Measurements from ENCODE around the gene PLXNA3. TPM values are rescaled to one million over a fixed set of nuclear protein-coding genes. Genes with fewer than 3 reads are reported as not detected.
A peak's percentile ranks its signal among the peaks of the same experiment; 100 is the strongest.

Gene PLXNA3
- total RNA-seq, 1 donor: 26.8 TPM

DNA sequence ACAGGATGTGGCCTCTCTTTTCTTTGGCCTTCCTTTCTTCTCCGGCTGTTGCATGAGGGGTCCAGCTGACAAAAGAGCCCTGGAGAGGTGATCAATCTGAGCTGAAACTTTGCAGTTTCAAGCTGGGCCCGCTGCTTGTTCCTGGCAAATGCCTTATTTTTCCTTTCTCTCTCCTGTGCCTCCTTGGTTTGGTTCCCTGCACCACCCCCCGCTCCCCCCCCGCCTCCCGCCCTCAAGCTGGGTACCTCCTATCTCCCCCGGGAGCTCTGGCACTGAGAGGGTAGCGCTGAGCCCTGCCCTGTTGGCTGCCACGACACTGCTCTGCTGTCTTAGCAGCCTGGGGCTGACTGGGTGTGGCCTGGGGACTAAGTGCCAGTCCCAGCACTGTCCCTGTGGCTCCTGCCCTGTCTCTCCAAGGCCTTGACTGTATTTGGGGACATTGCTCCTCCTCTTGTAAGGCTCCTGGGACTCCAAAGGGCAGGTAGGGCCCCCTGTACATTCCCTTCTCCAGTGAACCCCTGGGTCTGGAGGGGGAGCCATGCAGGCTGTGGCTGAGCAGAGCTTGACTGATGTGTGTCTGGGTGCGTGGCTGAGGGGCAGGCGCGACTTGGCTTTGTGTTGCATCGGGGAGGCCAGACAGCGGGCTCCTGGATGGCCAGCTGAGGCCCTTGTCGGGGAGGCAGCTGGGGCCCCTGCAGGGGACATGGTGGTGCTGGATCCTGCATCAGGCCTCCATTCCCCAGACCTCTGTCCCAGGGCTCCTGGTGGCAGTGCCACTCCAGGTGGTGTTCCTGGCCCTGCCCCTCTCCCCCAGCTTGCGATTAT, 1.1 kb downstream of the PLXNA3 start:
- peak overlapping the region; percentile 75 for H3K4me3 ChIP-seq (ENCODE audit: low read depth, low read length)
- no peak for DNase-seq (ENCODE audit: low read depth)
- TF ChIP-seq, protein P1, sequence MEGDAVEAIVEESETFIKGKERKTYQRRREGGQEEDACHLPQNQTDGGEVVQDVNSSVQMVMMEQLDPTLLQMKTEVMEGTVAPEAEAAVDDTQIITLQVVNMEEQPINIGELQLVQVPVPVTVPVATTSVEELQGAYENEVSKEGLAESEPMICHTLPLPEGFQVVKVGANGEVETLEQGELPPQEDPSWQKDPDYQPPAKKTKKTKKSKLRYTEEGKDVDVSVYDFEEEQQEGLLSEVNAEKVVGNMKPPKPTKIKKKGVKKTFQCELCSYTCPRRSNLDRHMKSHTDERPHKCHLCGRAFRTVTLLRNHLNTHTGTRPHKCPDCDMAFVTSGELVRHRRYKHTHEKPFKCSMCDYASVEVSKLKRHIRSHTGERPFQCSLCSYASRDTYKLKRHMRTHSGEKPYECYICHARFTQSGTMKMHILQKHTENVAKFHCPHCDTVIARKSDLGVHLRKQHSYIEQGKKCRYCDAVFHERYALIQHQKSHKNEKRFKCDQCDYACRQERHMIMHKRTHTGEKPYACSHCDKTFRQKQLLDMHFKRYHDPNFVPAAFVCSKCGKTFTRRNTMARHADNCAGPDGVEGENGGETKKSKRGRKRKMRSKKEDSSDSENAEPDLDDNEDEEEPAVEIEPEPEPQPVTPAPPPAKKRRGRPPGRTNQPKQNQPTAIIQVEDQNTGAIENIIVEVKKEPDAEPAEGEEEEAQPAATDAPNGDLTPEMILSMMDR (IDR thresholded peaks at IDR 0.05; ENCODE audit: insufficient read depth, low read depth, low read length): no peak

- no peak for DNase-seq (ENCODE audit: low read depth)
- H3K4me3 ChIP-seq (ENCODE audit: low read depth, low read length): peak overlapping the region; percentile 75
- TF ChIP-seq, protein P1 (IDR thresholded peaks at IDR 0.05; ENCODE audit: insufficient read depth, low read depth, low read length): no peak
Observed at GRCh38 chrX:154459832-154460231, 1.8 kb downstream of the PLXNA3 start.

DNA sequence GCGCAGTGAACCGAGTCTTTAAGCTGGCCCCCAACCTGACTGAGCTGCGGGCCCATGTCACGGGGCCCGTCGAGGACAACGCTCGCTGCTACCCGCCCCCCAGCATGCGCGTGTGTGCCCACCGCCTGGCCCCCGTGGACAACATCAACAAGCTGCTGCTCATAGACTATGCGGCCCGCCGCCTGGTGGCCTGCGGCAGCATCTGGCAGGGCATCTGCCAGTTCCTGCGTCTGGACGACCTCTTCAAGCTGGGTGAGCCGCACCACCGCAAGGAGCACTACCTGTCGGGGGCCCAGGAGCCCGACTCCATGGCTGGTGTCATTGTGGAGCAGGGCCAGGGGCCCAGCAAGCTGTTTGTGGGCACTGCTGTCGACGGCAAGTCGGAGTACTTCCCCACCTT, 2.2 kb downstream of the PLXNA3 start:
- no peak for DNase-seq (ENCODE audit: low read depth)
- H3K4me3 ChIP-seq (ENCODE audit: low read depth, low read length): peak overlapping the region; percentile 75
- TF ChIP-seq, protein P1 (IDR thresholded peaks at IDR 0.05; ENCODE audit: insufficient read depth, low read depth, low read length): peak; percentile 28

DNA sequence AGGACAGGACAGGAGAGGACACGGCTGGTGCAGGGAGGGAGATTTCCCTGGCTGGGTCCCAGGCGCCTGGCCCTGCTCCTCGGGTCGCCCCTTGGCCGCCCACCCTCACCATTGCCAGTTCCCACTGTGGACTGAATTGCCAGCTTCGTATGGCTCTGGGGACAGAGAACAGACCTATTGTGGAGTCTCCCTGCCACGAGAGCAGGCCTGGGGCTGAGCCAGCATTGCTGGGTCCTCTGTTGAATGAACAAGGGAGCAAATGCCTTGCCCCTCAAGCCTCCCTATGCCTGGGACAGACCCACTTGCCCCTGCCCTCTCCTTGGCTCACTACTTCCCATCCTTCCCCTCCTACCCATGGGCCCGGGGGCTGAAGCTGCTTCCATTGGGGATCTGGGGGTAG, 4.3 kb downstream of the PLXNA3 start:
- TF ChIP-seq, protein P1 (IDR thresholded peaks at IDR 0.05; ENCODE audit: insufficient read depth, low read depth, low read length): no peak

DNA sequence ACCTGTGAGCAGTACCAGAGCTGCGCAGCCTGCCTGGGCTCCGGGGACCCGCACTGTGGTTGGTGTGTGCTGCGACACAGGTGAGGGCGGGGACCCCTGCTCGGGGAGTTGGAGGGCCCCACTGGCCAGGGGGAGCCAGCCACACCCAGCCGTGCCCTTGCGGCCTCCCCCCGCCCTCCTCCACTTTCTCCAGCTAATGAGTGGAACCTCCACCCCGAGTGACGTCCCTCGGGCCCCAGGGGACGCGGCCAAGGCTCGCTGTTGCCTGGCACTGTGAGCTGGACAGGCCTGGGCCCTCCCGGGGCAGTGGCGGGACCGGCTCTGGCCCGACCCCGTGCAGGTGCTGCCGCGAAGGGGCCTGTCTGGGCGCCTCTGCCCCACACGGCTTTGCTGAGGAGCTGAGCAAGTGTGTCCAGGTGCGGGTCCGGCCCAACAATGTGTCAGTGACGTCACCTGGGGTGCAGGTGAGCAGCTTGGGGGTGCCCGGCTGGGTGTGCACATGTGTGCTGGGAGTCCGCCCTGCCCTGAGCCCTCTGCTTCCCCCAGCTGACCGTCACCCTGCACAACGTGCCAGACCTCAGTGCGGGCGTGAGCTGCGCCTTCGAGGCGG, 5.6 kb downstream of the PLXNA3 start:
- TF ChIP-seq, protein P1 (IDR thresholded peaks at IDR 0.05; ENCODE audit: insufficient read depth, low read depth, low read length): no peak
- no peak overlapping the region for H3K4me3 ChIP-seq (ENCODE audit: low read depth, low read length)
- no peak for DNase-seq (ENCODE audit: low read depth)

More for the DNA sequence above, 4.3 kb downstream of the PLXNA3 start:
- no peak for DNase-seq (ENCODE audit: low read depth)
- no peak overlapping the region for H3K4me3 ChIP-seq (ENCODE audit: low read depth, low read length)

DNA sequence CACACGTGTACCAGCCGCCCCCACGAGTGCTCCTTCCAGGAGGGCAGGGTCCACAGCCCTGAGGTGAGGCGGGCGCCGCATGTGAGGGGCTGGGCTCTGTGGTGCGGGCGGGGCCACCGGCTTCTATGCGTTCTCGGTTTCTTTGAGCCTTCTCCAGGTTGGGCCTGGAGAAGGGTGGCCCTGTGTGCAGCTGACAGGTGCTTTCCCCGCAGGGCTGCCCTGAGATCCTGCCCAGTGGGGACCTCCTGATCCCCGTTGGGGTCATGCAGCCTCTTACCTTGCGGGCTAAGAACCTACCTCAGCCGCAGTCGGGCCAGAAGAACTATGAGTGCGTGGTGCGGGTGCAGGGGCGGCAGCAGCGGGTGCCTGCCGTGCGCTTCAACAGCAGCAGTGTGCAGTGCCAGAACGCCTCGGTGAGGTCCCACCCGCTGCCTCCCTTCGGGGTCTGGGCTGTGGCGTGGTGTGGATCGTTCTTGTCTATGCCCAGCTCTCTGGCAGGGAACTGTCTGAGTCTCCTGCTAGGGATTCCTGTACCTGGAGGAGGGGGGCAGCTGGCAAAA, 6.8 kb downstream of the PLXNA3 start:
- H3K4me3 ChIP-seq (ENCODE audit: low read depth, low read length): no peak overlapping the region
- TF ChIP-seq, protein P1 (IDR thresholded peaks at IDR 0.05; ENCODE audit: insufficient read depth, low read depth, low read length): no peak
- DNase-seq (ENCODE audit: low read depth): no peak

All from fibroblast of villous mesenchyme (primary cell).